Adipocyte (in vitro differentiated cells): ENCODE results near the gene TRAPPC3.
A peak's percentile ranks its signal among the peaks of the same experiment; 100 is the strongest.

ENCODE experiments used
- DNase-seq: peaks from one replicate; pipeline ENCODE4 v3.0.0-alpha.2; 2015; ENCODE audit warnings: low read depth
- H3K27me3 ChIP-seq: replicated peaks from 2 replicates; pipeline ENCODE4 v1.7.0; 2013; ENCODE audit warnings: mild to moderate bottlenecking, low read length, moderate library complexity; ENCODE audit not compliant: control insufficient read depth, insufficient read depth
- H3K36me3 ChIP-seq: 2 replicates; pipeline ENCODE4 v1.7.0; 2013; ENCODE audit warnings: low read length, mild to moderate bottlenecking, moderate library complexity; ENCODE audit not compliant: control insufficient read depth, insufficient read depth, severe bottlenecking
- H3K4me1 ChIP-seq: 2 replicates; pipeline ENCODE4 v1.7.0; 2013; ENCODE audit warnings: mild to moderate bottlenecking, low read length, moderate library complexity; ENCODE audit not compliant: control insufficient read depth, insufficient read depth
- H3K4me3 ChIP-seq: 2 replicates; pipeline ENCODE4 v1.7.0; 2013; ENCODE audit warnings: mild to moderate bottlenecking, low read length, moderate library complexity
- H3K9ac ChIP-seq: 2 replicates; pipeline ENCODE4 v1.7.0; 2013; ENCODE audit warnings: mild to moderate bottlenecking, low read length, moderate library complexity
- H3K9me3 ChIP-seq: 2 replicates; pipeline ENCODE4 v1.7.0; 2013; ENCODE audit warnings: mild to moderate bottlenecking, low read length, moderate library complexity; ENCODE audit not compliant: control insufficient read depth

Gene TRAPPC3

GRCh38 chr1:36175137-36176095 lies 26.1 kb upstream of the TRAPPC3 start:
- Histone ChIP-seq H3K9me3 (no peaks in the 10 kb centered on the region), H3K4me1 (peaks cover 5% of the 10 kb centered on the region), H3K36me3 (peaks cover 90% of the 10 kb centered on the region), H3K27me3 (no peaks in the 10 kb centered on the region), H3K4me3 (no peak overlapping the region), H3K9ac (no peak overlapping the region)
- DNase-seq = peak; percentile 48

GRCh38 chr1:36174713-36175112 lies 25.4 kb upstream of the TRAPPC3 start:
- Histone ChIP-seq H3K9me3 (no peaks in the 10 kb centered on the region), H3K36me3 (peaks cover 90% of the 10 kb centered on the region), H3K4me1 (peaks cover 5% of the 10 kb centered on the region), H3K9ac (no peak overlapping the region), H3K4me3 (no peak overlapping the region), H3K27me3 (no peaks in the 10 kb centered on the region)
- DNase-seq = no peak

GRCh38 chr1:36172983-36173382 lies 23.7 kb upstream of the TRAPPC3 start:
- Histone ChIP-seq H3K9me3 (no peaks in the 10 kb centered on the region), H3K4me1 (peaks cover 12% of the 10 kb centered on the region), H3K36me3 (peaks cover 78% of the 10 kb centered on the region), H3K9ac (no peak overlapping the region), H3K27me3 (no peaks in the 10 kb centered on the region), H3K4me3 (no peak overlapping the region)
- no peak for DNase-seq

- H3K9me3 ChIP-seq = no peaks in the 10 kb centered on the region
- DNase-seq = no peak
- H3K27me3 ChIP-seq = no peaks in the 10 kb centered on the region
- H3K36me3 ChIP-seq = peaks cover 77% of the 10 kb centered on the region
- H3K9ac ChIP-seq = no peak overlapping the region
- H3K4me3 ChIP-seq = no peak overlapping the region
- H3K4me1 ChIP-seq = peaks cover 17% of the 10 kb centered on the region
Measured at GRCh38 chr1:36172017-36172747, 22.9 kb upstream of the TRAPPC3 start.

DNA sequence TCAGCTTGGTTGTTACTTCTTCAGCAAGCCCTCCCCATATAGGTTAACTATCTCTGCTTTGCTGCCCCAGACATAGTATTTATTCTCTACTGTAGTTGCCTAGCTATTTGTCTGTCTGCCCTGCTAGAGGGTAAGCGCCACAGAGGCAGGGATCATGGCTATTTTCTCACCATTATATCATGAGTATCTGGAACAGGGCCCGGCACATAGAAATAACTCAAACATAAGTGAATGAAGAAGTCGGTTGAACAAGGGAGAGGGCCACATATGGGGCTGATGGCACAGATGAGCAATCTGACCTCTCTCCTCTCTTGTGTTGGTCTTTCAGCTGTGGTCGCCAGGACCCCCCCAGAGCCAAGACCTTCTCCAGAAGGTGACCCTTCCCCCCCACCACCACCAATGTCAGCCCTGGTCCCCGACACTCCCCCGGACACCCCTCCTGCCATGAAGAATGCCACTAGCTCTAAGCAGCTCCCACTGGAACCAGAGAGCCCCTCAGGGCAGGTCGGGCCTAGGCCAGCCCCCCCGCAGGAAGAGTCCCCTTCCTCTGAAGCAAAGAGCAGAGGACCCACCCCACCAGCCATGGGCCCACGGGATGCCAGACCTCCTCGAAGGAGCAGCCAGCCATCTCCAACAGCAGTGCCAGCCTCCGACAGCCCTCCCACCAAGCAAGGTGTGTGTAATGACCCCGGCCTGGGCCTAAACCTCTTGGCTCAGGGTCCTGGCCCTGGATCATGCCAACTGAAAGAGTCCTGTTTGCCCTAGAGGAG lies 21.5 kb upstream of the TRAPPC3 start:
- Histone ChIP-seq H3K9ac (peak overlapping the region; percentile 3), H3K27me3 (no peaks in the 10 kb centered on the region), H3K36me3 (peaks cover 66% of the 10 kb centered on the region)

DNA sequence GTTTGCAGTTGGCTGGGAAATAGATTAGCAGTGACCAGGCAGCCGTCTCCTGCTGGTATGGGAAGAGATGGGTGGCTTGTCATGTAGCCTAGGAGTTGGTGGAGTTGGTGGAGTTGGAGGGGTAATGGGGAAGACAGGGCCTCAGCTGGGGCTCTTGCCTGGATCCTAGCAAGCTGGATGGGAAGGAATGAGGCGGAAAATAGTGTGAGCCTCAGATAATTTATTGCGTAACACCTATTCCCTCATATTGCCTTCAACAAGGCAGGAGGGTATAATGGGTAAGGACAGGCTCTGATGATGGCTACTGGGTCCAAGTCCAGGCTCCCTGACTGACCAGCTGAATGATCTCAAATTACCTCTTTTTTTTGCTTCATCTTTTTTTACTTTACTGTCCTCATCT lies 19.2 kb upstream of the TRAPPC3 start:
- peaks cover 41% of the 10 kb centered on the region for H3K4me1 ChIP-seq
- no peak overlapping the region for H3K4me3 ChIP-seq
- no peaks in the 10 kb centered on the region for H3K9me3 ChIP-seq
- H3K27me3 ChIP-seq = no peaks in the 10 kb centered on the region
- peak; percentile 58 for DNase-seq
- H3K9ac ChIP-seq = no peak overlapping the region
- peaks cover 44% of the 10 kb centered on the region for H3K36me3 ChIP-seq

More for the DNA sequence above, 21.5 kb upstream of the TRAPPC3 start:
- Histone ChIP-seq H3K4me3 (no peak overlapping the region), H3K9me3 (no peaks in the 10 kb centered on the region), H3K4me1 (peaks cover 28% of the 10 kb centered on the region)
- no peak for DNase-seq

DNA sequence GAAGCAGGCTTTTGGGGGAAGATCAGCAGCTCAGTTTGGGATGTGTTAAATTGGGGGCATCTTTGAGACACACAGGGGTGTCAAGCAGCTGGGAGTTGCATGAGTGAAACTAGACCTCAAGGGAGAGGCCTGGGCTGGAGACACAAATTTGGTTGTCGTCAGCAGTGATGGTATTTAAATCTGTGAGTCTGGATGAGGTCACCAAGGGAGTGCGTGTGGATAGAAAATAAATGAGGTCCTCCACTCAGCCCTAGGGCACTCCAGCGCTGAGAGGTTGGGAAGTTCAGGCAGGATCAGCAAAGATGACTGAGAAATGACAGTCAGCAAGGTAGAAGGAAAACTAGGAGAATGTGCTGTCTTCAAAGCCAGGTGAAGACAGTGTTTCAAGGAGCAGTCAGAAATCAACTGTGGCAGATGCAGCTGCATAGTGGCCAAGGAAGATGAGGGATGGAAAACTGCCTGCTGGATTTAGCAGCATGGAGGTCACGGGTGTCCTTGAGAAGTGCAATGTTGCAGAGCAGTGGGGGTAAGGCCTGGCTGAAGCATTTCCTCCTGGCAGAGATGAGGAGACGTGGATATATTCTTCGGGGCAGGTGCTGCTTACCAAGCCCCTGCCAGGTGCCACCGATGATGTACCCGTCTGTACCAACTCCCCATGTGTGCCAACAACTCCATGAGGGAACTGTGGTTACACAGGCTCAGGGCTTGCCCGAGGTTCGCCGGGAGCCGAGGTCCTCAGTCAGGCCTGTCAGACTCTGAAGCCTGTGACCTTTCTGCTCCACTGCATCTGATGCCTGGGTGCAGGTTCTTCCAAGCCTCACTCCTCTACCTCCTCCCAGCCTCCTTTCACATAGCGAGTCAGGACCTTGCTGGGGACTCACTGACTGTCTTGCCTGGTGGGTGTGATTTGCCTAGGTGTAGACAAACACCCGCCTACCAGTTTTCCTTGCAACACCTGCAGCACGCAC lies 17.9 kb upstream of the TRAPPC3 start:
- Histone ChIP-seq H3K4me1 (peaks cover 49% of the 10 kb centered on the region), H3K27me3 (no peaks in the 10 kb centered on the region), H3K9ac (no peak overlapping the region), H3K36me3 (peaks cover 32% of the 10 kb centered on the region), H3K9me3 (no peaks in the 10 kb centered on the region), H3K4me3 (no peak overlapping the region)
- DNase-seq = peak; percentile 66

DNA sequence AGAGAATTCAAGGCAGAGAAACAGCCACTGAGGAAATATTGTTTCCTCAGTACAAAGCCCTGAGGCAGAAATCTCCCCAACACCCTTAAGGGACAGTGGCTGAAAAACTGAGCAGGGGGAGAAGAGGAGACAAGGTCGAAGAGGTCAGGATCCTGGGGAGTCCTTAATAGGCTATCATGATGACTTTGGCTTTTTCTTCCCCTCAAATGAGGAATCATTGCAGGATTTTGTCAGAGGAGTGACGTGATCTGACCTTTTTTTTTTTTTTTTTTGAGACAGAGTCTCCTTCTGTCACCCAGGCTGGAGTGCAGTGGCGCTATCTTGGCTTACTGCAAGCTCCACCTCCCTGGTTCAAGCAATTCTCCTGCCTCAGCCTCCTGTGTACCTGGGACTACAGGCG lies 16.9 kb upstream of the TRAPPC3 start:
- Histone ChIP-seq H3K4me1 (peaks cover 60% of the 10 kb centered on the region), H3K9ac (peak overlapping the region; percentile 17), H3K27me3 (no peaks in the 10 kb centered on the region), H3K4me3 (no peak overlapping the region), H3K9me3 (no peaks in the 10 kb centered on the region), H3K36me3 (peaks cover 21% of the 10 kb centered on the region)
- DNase-seq = no peak

GRCh38 chr1:36165145-36165544 lies 15.9 kb upstream of the TRAPPC3 start:
- no peak overlapping the region for H3K9ac ChIP-seq
- H3K4me3 ChIP-seq = no peak overlapping the region
- H3K9me3 ChIP-seq = no peaks in the 10 kb centered on the region
- H3K36me3 ChIP-seq = peaks cover 13% of the 10 kb centered on the region
- H3K4me1 ChIP-seq = peaks cover 70% of the 10 kb centered on the region
- no peak for DNase-seq
- H3K27me3 ChIP-seq = no peaks in the 10 kb centered on the region

DNA sequence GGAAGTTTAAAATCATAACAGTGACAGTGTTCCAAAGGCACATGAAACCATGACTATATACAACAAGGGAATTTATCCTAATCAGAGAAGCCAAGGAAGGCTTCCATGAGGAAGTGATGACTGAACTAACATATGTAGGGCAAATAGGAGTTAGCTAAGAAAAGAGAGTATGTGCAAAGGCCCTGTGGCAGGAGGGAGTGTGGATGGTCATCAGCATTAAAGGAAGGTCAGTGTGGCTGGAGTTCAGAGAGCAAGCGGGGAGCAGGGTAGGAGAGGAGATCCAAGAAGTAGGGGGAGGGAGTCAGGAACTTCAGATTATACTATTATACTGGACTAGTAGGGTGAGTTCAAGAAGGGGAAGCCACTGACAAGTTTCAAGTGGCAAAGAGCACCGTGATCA lies 15.1 kb upstream of the TRAPPC3 start:
- Histone ChIP-seq H3K36me3 (peaks cover 10% of the 10 kb centered on the region), H3K9me3 (no peaks in the 10 kb centered on the region), H3K9ac (no peak overlapping the region), H3K4me1 (peaks cover 78% of the 10 kb centered on the region), H3K27me3 (no peaks in the 10 kb centered on the region), H3K4me3 (no peak overlapping the region)
- no peak for DNase-seq
